Endothelial cell (in vitro differentiated cells): Measurements from ENCODE around the gene TMEM187. TPM values are rescaled to one million over a fixed set of nuclear protein-coding genes. Genes with fewer than 3 reads are reported as not detected.

ENCODE experiments used
- DNase-seq: peaks from one replicate; pipeline ENCODE4 v3.0.0; 2021; ENCODE audit warnings: low spot score
- H3K27ac Mint-ChIP-seq: one replicate; pipeline ENCODE4 v1.8.0; 2021; ENCODE audit warnings: mixed read lengths, inconsistent platforms; ENCODE audit not compliant: unreplicated experiment
- H3K27me3 Mint-ChIP-seq: one replicate; pipeline ENCODE4 v1.8.0; 2021; ENCODE audit warnings: mild to moderate bottlenecking, moderate library complexity, mixed read lengths, inconsistent platforms; ENCODE audit not compliant: unreplicated experiment
- H3K36me3 Mint-ChIP-seq: one replicate; pipeline ENCODE4 v1.8.0; 2021; ENCODE audit warnings: mild to moderate bottlenecking, low read depth, mixed read lengths, inconsistent platforms; ENCODE audit not compliant: unreplicated experiment
- H3K4me1 Mint-ChIP-seq: one replicate; pipeline ENCODE4 v1.8.0; 2021; ENCODE audit warnings: mild to moderate bottlenecking, mixed read lengths, inconsistent platforms; ENCODE audit not compliant: unreplicated experiment
- H3K4me3 Mint-ChIP-seq: one replicate; pipeline ENCODE4 v1.8.0; 2021; ENCODE audit warnings: mild to moderate bottlenecking, mixed read lengths, inconsistent platforms; ENCODE audit not compliant: unreplicated experiment
- H3K9me3 Mint-ChIP-seq: one replicate; pipeline ENCODE4 v1.8.0; 2021; ENCODE audit warnings: mixed read lengths, inconsistent platforms; ENCODE audit not compliant: unreplicated experiment
- CTCF ChIP-seq: fragments of 200-600 bp; sonication (generic); IDR thresholded peaks from one replicate; pipeline ENCODE4 v1.5.0; 2021; ENCODE audit warnings: antibody characterized with exemption; ENCODE audit not compliant: unreplicated experiment
- total RNA-seq: library from RNA; stranded (reverse); fragmentation: NEBNext Ultra II Directional; extraction: Animal tissue kit (Norgen Biotek cat#: 25700); gene quantifications from one replicate; pipeline ENCODE4 v1.2.1, GENCODE V29; 2021; ENCODE audit not compliant: unreplicated experiment

The TMEM187 gene
- total RNA-seq, 1 donor from 2014 or later: 12.0 TPM

GRCh38 chrX:153967536-153968224, 4.9 kb upstream of the TMEM187 start:
- peaks cover 12% of the 10 kb centered on the region for H3K27me3 Mint-ChIP-seq
- no peaks in the 10 kb centered on the region for H3K9me3 Mint-ChIP-seq
- peak overlapping the region; percentile 83 for H3K4me3 Mint-ChIP-seq
- no peak for TF ChIP-seq CTCF
- H3K4me1 Mint-ChIP-seq: peaks cover 14% of the 10 kb centered on the region
- H3K36me3 Mint-ChIP-seq: peaks cover 3% of the 10 kb centered on the region
- H3K27ac Mint-ChIP-seq: peak overlapping the region; percentile 78
- DNase-seq: no peak

- Mint-ChIP-seq H3K36me3 (peaks cover 3% of the 10 kb centered on the region), H3K27me3 (peaks cover 12% of the 10 kb centered on the region), H3K4me1 (peaks cover 17% of the 10 kb centered on the region), H3K9me3 (no peaks in the 10 kb centered on the region), H3K4me3 (peak overlapping the region; percentile 83), H3K27ac (peak overlapping the region; percentile 61)
- TF ChIP-seq CTCF: no peak
- no peak for DNase-seq
Observed at GRCh38 chrX:153968255-153968654, 4.3 kb upstream of the TMEM187 start.

- peaks cover 12% of the 10 kb centered on the region for H3K27me3 Mint-ChIP-seq
- H3K4me3 Mint-ChIP-seq: peak overlapping the region; percentile 62
- peaks cover 21% of the 10 kb centered on the region for H3K4me1 Mint-ChIP-seq
- H3K27ac Mint-ChIP-seq: no peak overlapping the region
- TF ChIP-seq CTCF: no peak
- no peaks in the 10 kb centered on the region for H3K9me3 Mint-ChIP-seq
- DNase-seq: no peak
- H3K36me3 Mint-ChIP-seq: peaks cover 3% of the 10 kb centered on the region
Observed at GRCh38 chrX:153968754-153969124, 3.8 kb upstream of the TMEM187 start.

- H3K27me3 Mint-ChIP-seq: peaks cover 12% of the 10 kb centered on the region
- no peak for DNase-seq
- H3K4me1 Mint-ChIP-seq: peaks cover 24% of the 10 kb centered on the region
- no peak for TF ChIP-seq CTCF
- H3K9me3 Mint-ChIP-seq: no peaks in the 10 kb centered on the region
- peaks cover 3% of the 10 kb centered on the region for H3K36me3 Mint-ChIP-seq
- no peak overlapping the region for H3K27ac Mint-ChIP-seq
- peak overlapping the region; percentile 97 for H3K4me3 Mint-ChIP-seq
Observed at GRCh38 chrX:153969125-153969903, 3.2 kb upstream of the TMEM187 start.

- no peak for DNase-seq
- H3K27ac Mint-ChIP-seq: no peak overlapping the region
Observed at GRCh38 chrX:153969904-153970356, 2.6 kb upstream of the TMEM187 start.

More at GRCh38 chrX:153969904-153970356, 2.6 kb upstream of the TMEM187 start:
- H3K4me1 Mint-ChIP-seq: peaks cover 25% of the 10 kb centered on the region
- no peak for TF ChIP-seq CTCF
- H3K4me3 Mint-ChIP-seq: peak overlapping the region; percentile 97
- peaks cover 3% of the 10 kb centered on the region for H3K36me3 Mint-ChIP-seq
- no peaks in the 10 kb centered on the region for H3K9me3 Mint-ChIP-seq
- peaks cover 12% of the 10 kb centered on the region for H3K27me3 Mint-ChIP-seq
